SU-DHL-6 (cell line): ENCODE results near the gene SEMA4D.

ENCODE experiments used
- H2AFZ ChIP-seq: fragments of 200-600 bp; sonication (generic); 2 replicates; pipeline ENCODE4 v1.6.1; 2014; ENCODE audit warnings: low read depth, mild to moderate bottlenecking, moderate library complexity, mixed read lengths, antibody characterized with exemption, low read length; ENCODE audit not compliant: severe bottlenecking
- H3F3A ChIP-seq: fragments of 200-600 bp; shearing (Covaris generic); 2 replicates; pipeline ENCODE4 v1.6.0; 2016; ENCODE audit warnings: antibody characterized with exemption, mild to moderate bottlenecking; ENCODE audit not compliant: insufficient read depth
- H3K27ac ChIP-seq: fragments of 200-600 bp; sonication (generic); 2 replicates; pipeline ENCODE4 v1.5.1; 2016; ENCODE audit warnings: low read depth, mild to moderate bottlenecking, low read length, moderate library complexity, mixed read lengths
- H3K27me3 ChIP-seq: fragments of 200-600 bp; sonication (generic), shearing (Covaris generic); 2 replicates; pipeline ENCODE4 v1.6.0; 2014; ENCODE audit warnings: mild to moderate bottlenecking, low read length
- H3K36me3 ChIP-seq: fragments of 200-600 bp; sonication (generic); 2 replicates; pipeline ENCODE4 v1.6.1; 2014; ENCODE audit warnings: mild to moderate bottlenecking, low read length, mixed read lengths
- H3K4me2 ChIP-seq: fragments of 300-600, 200-600 bp; shearing (Covaris generic), sonication (generic); 2 replicates; pipeline ENCODE4 v1.6.0; 2014; ENCODE audit warnings: low read length, low read depth, mild to moderate bottlenecking; ENCODE audit not compliant: poor library complexity, severe bottlenecking
- H3K4me3 ChIP-seq: fragments of 200-600 bp; sonication (generic); 2 replicates; pipeline ENCODE4 v1.5.1; 2014; ENCODE audit warnings: antibody characterized with exemption, low read length, mild to moderate bottlenecking, mixed read lengths; ENCODE audit not compliant: insufficient read depth, poor library complexity, severe bottlenecking
- H3K79me2 ChIP-seq: fragments of 200-600 bp; sonication (generic); 2 replicates; pipeline ENCODE4 v1.6.1; 2014; ENCODE audit warnings: mild to moderate bottlenecking, low read length, moderate library complexity; ENCODE audit not compliant: insufficient read depth
- H3K9ac ChIP-seq: fragments of 200-600 bp; sonication (generic); 2 replicates; pipeline ENCODE4 v1.7.0; 2014; ENCODE audit warnings: mild to moderate bottlenecking, low read length
- H3K9me2 ChIP-seq: fragments of 200-600 bp; sonication (generic); replicated peaks from 2 replicates; pipeline ENCODE4 v1.6.1; 2014; ENCODE audit warnings: low read length; ENCODE audit not compliant: insufficient read depth
- H3K9me3 ChIP-seq: fragments of 200-600 bp; sonication (generic); 2 replicates; pipeline ENCODE4 v1.6.1; 2014; ENCODE audit warnings: low read length, mixed read lengths; ENCODE audit not compliant: insufficient read depth
- H4K20me1 ChIP-seq: fragments of 200-600 bp; sonication (generic); 2 replicates; pipeline ENCODE4 v1.6.1; 2014; ENCODE audit warnings: low read depth, mild to moderate bottlenecking, antibody characterized with exemption, low read length, moderate library complexity, mixed read lengths
- EZH2phosphoT487 ChIP-seq: fragments of 200-600 bp; sonication (generic), shearing (Covaris generic); conservative IDR thresholded peaks from 2 replicates; pipeline ENCODE4 v1.6.1; 2018; ENCODE audit warnings: mild to moderate bottlenecking, antibody characterized with exemption, low read length, moderate library complexity, mixed read lengths
- TF ChIP-seq, protein P1 (sequence below): fragments of 200-600 bp; sonication (generic); IDR thresholded peaks from one replicate; pipeline ENCODE4 v1.5.1; 2017; ENCODE audit warnings: antibody characterized with exemption, mild to moderate bottlenecking, low read length, moderate library complexity; ENCODE audit not compliant: insufficient read depth, poor library complexity, severe bottlenecking

The SEMA4D gene

DNA sequence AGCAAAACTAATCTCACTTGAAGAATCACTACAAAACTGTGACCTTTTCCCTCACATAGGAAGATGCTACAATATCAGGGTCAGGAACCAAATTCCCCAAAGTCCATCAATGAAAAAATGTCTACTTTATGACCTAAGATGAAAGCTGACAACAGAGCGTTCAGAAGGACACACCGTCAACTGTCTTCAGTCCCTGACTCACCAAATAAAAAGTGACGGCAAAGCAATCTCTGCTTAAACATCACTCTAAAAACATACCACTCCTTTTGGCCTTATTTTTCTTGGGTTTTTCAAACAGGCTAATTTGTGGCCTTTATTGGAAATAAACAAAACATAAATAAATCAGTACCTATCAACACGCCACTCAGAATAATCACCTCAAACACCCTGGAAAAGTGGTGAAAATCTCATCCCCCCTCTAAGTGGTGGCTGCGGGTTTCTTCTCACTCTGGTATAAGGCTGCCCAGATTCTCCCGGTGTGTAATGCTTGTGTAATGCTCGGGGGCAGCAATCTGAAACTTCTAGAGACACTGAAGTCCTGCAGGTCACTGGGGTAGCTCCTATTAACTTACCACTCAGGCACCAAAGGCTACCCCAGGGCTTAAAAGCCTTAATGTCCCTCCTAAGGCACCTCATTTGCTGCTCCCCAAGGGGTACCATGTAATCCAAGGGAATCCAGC lies 29.5 kb downstream of the SEMA4D start:
- Histone ChIP-seq H3F3A (no peaks in the 10 kb centered on the region), H3K27ac (no peak overlapping the region), H3K9me2 (no peaks in the 10 kb centered on the region), H3K9ac (no peak overlapping the region), H3K4me3 (no peak overlapping the region), H4K20me1 (no peaks in the 10 kb centered on the region; the same call in 1 of the 2 replicates), H3K79me2 (no peaks in the 10 kb centered on the region), H3K36me3 (no peaks in the 10 kb centered on the region), H3K27me3 (no peaks in the 10 kb centered on the region), H3K9me3 (no peaks in the 10 kb centered on the region), H2AFZ (no peak overlapping the region), H3K4me2 (no peak overlapping the region)
- TF ChIP-seq, protein P1, sequence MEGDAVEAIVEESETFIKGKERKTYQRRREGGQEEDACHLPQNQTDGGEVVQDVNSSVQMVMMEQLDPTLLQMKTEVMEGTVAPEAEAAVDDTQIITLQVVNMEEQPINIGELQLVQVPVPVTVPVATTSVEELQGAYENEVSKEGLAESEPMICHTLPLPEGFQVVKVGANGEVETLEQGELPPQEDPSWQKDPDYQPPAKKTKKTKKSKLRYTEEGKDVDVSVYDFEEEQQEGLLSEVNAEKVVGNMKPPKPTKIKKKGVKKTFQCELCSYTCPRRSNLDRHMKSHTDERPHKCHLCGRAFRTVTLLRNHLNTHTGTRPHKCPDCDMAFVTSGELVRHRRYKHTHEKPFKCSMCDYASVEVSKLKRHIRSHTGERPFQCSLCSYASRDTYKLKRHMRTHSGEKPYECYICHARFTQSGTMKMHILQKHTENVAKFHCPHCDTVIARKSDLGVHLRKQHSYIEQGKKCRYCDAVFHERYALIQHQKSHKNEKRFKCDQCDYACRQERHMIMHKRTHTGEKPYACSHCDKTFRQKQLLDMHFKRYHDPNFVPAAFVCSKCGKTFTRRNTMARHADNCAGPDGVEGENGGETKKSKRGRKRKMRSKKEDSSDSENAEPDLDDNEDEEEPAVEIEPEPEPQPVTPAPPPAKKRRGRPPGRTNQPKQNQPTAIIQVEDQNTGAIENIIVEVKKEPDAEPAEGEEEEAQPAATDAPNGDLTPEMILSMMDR = no peak

- H3F3A ChIP-seq = no peaks in the 10 kb centered on the region
- H3K4me3 ChIP-seq = no peak overlapping the region
- TF ChIP-seq, protein P1 = no peak
- no peak for TF ChIP-seq EZH2phosphoT487
- H4K20me1 ChIP-seq = no peaks in the 10 kb centered on the region; the same call in 1 of the 2 replicates
- H3K79me2 ChIP-seq = no peaks in the 10 kb centered on the region
- no peak overlapping the region for H3K27ac ChIP-seq
- H3K36me3 ChIP-seq = no peaks in the 10 kb centered on the region
- no peaks in the 10 kb centered on the region for H3K9me2 ChIP-seq
- H3K9ac ChIP-seq = no peak overlapping the region
- H3K4me2 ChIP-seq = no peak overlapping the region
- no peak overlapping the region for H2AFZ ChIP-seq
- H3K9me3 ChIP-seq = no peaks in the 10 kb centered on the region
- no peaks in the 10 kb centered on the region for H3K27me3 ChIP-seq
Measured at GRCh38 chr9:89467278-89467625, 30.7 kb downstream of the SEMA4D start.

DNA sequence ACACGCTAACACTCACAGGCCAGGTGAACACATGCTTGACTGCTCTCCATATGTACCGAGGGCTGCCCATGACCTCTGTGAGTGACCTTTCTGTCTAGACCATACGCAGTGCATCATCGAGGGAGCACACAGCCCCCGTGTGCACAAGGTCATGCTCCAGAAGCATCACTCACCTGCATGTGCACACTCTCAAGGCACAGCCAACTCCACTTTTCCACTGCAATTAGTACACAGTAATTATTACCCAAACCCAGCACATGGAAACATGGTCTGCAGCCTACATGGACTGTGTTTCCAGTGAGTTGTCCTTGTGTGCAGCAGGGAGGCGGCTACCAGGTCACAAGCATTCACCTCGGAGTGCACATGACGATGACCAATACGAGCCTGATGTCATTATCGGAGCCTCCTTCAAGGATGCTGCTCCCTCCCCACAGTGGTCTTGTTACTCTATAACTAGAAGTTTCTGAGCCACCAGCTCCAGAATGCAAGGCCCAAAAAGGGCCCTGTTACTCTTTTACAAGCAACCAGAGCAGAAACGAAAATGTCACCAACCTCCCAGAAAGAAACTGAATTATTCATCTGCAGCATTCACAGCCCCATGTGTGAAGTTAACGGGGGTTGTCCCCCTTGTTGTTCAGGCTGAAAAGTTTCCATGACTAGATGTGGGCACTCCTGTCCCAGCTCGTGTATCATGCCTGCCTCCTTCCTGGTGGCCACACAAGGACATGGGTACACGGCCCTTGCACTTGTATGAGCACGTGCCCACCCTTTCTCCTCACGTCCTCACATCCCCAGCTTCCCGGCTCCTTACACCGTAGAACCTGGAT lies 31.2 kb downstream of the SEMA4D start:
- H3K9me3 ChIP-seq = no peaks in the 10 kb centered on the region
- no peak overlapping the region for H3K9ac ChIP-seq
- H2AFZ ChIP-seq = no peak overlapping the region
- no peak overlapping the region for H3K27ac ChIP-seq
- H3K4me3 ChIP-seq = no peak overlapping the region
- no peaks in the 10 kb centered on the region for H3K36me3 ChIP-seq
- TF ChIP-seq EZH2phosphoT487 = no peak
- TF ChIP-seq, protein P1 = no peak
- no peak overlapping the region for H3K4me2 ChIP-seq
- no peaks in the 10 kb centered on the region; the same call in 1 of the 2 replicates for H4K20me1 ChIP-seq
- no peaks in the 10 kb centered on the region for H3K27me3 ChIP-seq
- H3K9me2 ChIP-seq = no peaks in the 10 kb centered on the region
- no peaks in the 10 kb centered on the region for H3K79me2 ChIP-seq
- H3F3A ChIP-seq = no peaks in the 10 kb centered on the region
